ENCODE measurements around the gene NFKBIZ.

GRCh38 chr3:101879623-101880284 is 30.4 kb downstream of the NFKBIZ start:
- no peak for TF ChIP-seq EZH2 (IDR thresholded peaks at IDR 0.05)
- TF ChIP-seq POLR2AphosphoS5 (IDR thresholded peaks at IDR 0.05; ENCODE audit: borderline replicate concordance, low read depth, low read length), result no peak
- TF ChIP-seq FOXP2 (optimal IDR thresholded peaks at IDR 0.05; ENCODE audit: control extremely low read depth, extremely low read length, insufficient read depth), result no peak
